Parathyroid adenoma (tissue), 2 donors: ENCODE results near the gene NKX2-1.
A peak's percentile ranks its signal among the peaks of the same experiment; 100 is the strongest.

Experiments used
- H2AFZ ChIP-seq: fragments of 300-600 bp; sonication (generic); one replicate; pipeline ENCODE4 v1.7.0; 2017; ENCODE audit warnings: antibody characterized with exemption, mild to moderate bottlenecking
- H3K27ac ChIP-seq: fragments of 300-600 bp; sonication (generic); one replicate; pipeline ENCODE4 v1.7.0; 2017
- H3K27me3 ChIP-seq: fragments of 300-600 bp; sonication (generic); one replicate; pipeline ENCODE4 v1.7.0; 2017; ENCODE audit warnings: low read length; ENCODE audit not compliant: control insufficient read depth, insufficient read depth
- H3K36me3 ChIP-seq: fragments of 300-600 bp; sonication (generic); one replicate; pipeline ENCODE4 v1.7.0; 2017; ENCODE audit warnings: low read length; ENCODE audit not compliant: control insufficient read depth, insufficient read depth
- H3K4me1 ChIP-seq: fragments of 300-600 bp; sonication (generic); one replicate; pipeline ENCODE4 v1.7.0; 2017; ENCODE audit warnings: control low read depth
- H3K4me2 ChIP-seq: fragments of 300-600 bp; sonication (generic); one replicate; pipeline ENCODE4 v1.7.0; 2017; ENCODE audit warnings: low read length
- H3K4me3 ChIP-seq: fragments of 300-600 bp; sonication (generic); one replicate; pipeline ENCODE4 v1.7.0; 2017; ENCODE audit warnings: low read depth, low read length
- H3K79me2 ChIP-seq: fragments of 300-600 bp; sonication (generic); one replicate; pipeline ENCODE4 v1.7.0; 2017; ENCODE audit warnings: control low read depth
- H3K9ac ChIP-seq: fragments of 300-600 bp; sonication (generic); one replicate; pipeline ENCODE4 v1.7.0; 2017; ENCODE audit warnings: mild to moderate bottlenecking
- H3K9me3 ChIP-seq: fragments of 300-600 bp; sonication (generic); one replicate; pipeline ENCODE4 v1.7.0; 2017; ENCODE audit warnings: low read length; ENCODE audit not compliant: control insufficient read depth
- CTCF ChIP-seq: fragments of 300-600 bp; sonication (generic); IDR thresholded peaks from one replicate; pipeline ENCODE4 v1.7.0; 2017; ENCODE audit warnings: antibody characterized with exemption, mild to moderate bottlenecking
- donor health status: primary hyperparathyroidism.

NKX2-1 gene

GRCh38 chr14:36517242-36518030 is 2.6 kb downstream of the NKX2-1 start:
- Histone ChIP-seq H3K4me1 (peaks cover 3% of the 10 kb centered on the region), H3K79me2 (no peaks in the 10 kb centered on the region), H3K27ac (no peak overlapping the region), H3K9ac (no peak overlapping the region), H3K4me2 (peak overlapping the region; percentile 26), H3K36me3 (no peaks in the 10 kb centered on the region), H3K4me3 (no peak overlapping the region), H2AFZ (no peak overlapping the region), H3K9me3 (no peaks in the 10 kb centered on the region), H3K27me3 (peaks cover 40% of the 10 kb centered on the region)
- TF ChIP-seq CTCF, result no peak

- Histone ChIP-seq H3K4me2 (no peak overlapping the region), H3K9ac (no peak overlapping the region), H2AFZ (no peak overlapping the region), H3K27me3 (peaks cover 34% of the 10 kb centered on the region), H3K27ac (no peak overlapping the region), H3K36me3 (no peaks in the 10 kb centered on the region), H3K9me3 (no peaks in the 10 kb centered on the region), H3K79me2 (no peaks in the 10 kb centered on the region), H3K4me3 (no peak overlapping the region), H3K4me1 (peaks cover 3% of the 10 kb centered on the region)
- TF ChIP-seq CTCF, result no peak
These were observed 3.3 kb downstream of the NKX2-1 start for GRCh38 chr14:36516719-36517241.

GRCh38 chr14:36515896-36516718 is 3.9 kb downstream of the NKX2-1 start:
- no peak for TF ChIP-seq CTCF
- Histone ChIP-seq H3K27me3 (peaks cover 27% of the 10 kb centered on the region), H3K4me2 (no peak overlapping the region), H2AFZ (no peak overlapping the region), H3K79me2 (no peaks in the 10 kb centered on the region), H3K36me3 (no peaks in the 10 kb centered on the region), H3K4me1 (peaks cover 3% of the 10 kb centered on the region), H3K27ac (no peak overlapping the region), H3K4me3 (no peak overlapping the region), H3K9me3 (no peaks in the 10 kb centered on the region), H3K9ac (no peak overlapping the region)

- no peak overlapping the region for H3K4me3 ChIP-seq
- H3K4me1 ChIP-seq, result peaks cover 3% of the 10 kb centered on the region
- no peaks in the 10 kb centered on the region for H3K79me2 ChIP-seq
- H3K4me2 ChIP-seq, result no peak overlapping the region
- no peaks in the 10 kb centered on the region for H3K36me3 ChIP-seq
- H3K9me3 ChIP-seq, result no peaks in the 10 kb centered on the region
- H3K27me3 ChIP-seq, result peaks cover 24% of the 10 kb centered on the region
- no peak overlapping the region for H3K9ac ChIP-seq
- no peak overlapping the region for H2AFZ ChIP-seq
- TF ChIP-seq CTCF, result no peak
- no peak overlapping the region for H3K27ac ChIP-seq
These were observed 4.9 kb downstream of the NKX2-1 start for GRCh38 chr14:36515105-36515593.
